Nucleus accumbens (tissue), 56 donors: Measurements from ENCODE around the gene DEGS2.
A peak's percentile ranks its signal among the peaks of the same experiment; 100 is the strongest.

ENCODE experiments used
- DNase-seq, 56 donors: peaks; one replicate each; lab custom pipeline; 2025; lab: John Stamatoyannopoulos, UW

Gene DEGS2

GRCh38 chr14:100102156-100102785 is 57.2 kb downstream of the DEGS2 start:
- peak in 7 of 56 donors; percentile 19 to 49 (median 38) for DNase-seq

GRCh38 chr14:100100032-100100703 is 59.3 kb downstream of the DEGS2 start:
- no peak for DNase-seq

GRCh38 chr14:100098171-100098570 is 61.3 kb downstream of the DEGS2 start:
- DNase-seq: no peak

GRCh38 chr14:100096656-100097055 is 62.8 kb downstream of the DEGS2 start:
- DNase-seq: no peak
